OCI-LY7 (cell line): ENCODE results near the gene VSX1. TPM values are rescaled to one million over a fixed set of nuclear protein-coding genes. Genes with fewer than 3 reads are reported as not detected.
A peak's percentile ranks its signal among the peaks of the same experiment; 100 is the strongest.

ENCODE experiments used
- BruUV-seq: library from RNA; stranded (reverse); fragments of 400-500 nt; replicated peaks from 2 replicates; lab custom pipeline; 2021; lab: Mats Ljungman, UMichigan
- CTCF ChIA-PET: fragments of 300-600 bp; sonication (Branson Sonifier 250); formaldehyde crosslinking; loops from one replicate; lab custom pipeline; 2022; ENCODE audit warnings: antibody characterized with exemption; ENCODE audit not compliant: unreplicated experiment; lab: Charles Lee
- POLR2A ChIA-PET: fragments of 300-600 bp; sonication (Branson Sonifier 250); formaldehyde crosslinking; loops from one replicate; lab custom pipeline; 2022; ENCODE audit warnings: antibody characterized with exemption; lab: Charles Lee
- DNase-seq: peaks from one replicate; pipeline ENCODE4 v3.0.0-alpha.2; 2015; ENCODE audit warnings: low spot score
- H2AFZ ChIP-seq: fragments of 200-600 bp; sonication (generic), shearing (Covaris generic); 2 replicates; pipeline ENCODE4 v1.6.1; 2014; ENCODE audit warnings: mild to moderate bottlenecking, antibody characterized with exemption, low read length, moderate library complexity
- H3K27ac ChIP-seq: fragments of 200-600 bp; sonication (generic); 2 replicates; pipeline ENCODE4 v1.5.1; 2014; ENCODE audit warnings: mixed run types, low read depth, mild to moderate bottlenecking, moderate library complexity, low read length, inconsistent platforms; ENCODE audit not compliant: poor library complexity, severe bottlenecking
- H3K36me3 ChIP-seq: fragments of 200-600 bp; sonication (generic); 2 replicates; pipeline ENCODE4 v1.6.1; 2014; ENCODE audit warnings: mild to moderate bottlenecking, antibody characterized with exemption, low read length, moderate library complexity, mixed read lengths; ENCODE audit not compliant: insufficient read depth
- H3K4me1 ChIP-seq: fragments of 200-600 bp; sonication (generic); 2 replicates; pipeline ENCODE4 v1.5.1; 2014; ENCODE audit warnings: mild to moderate bottlenecking, low read length; ENCODE audit not compliant: insufficient read depth, poor library complexity, severe bottlenecking
- H3K4me2 ChIP-seq: fragments of 200-600 bp; sonication (generic); 2 replicates; pipeline ENCODE4 v1.6.1; 2014; ENCODE audit warnings: mild to moderate bottlenecking, low read length
- H3K4me3 ChIP-seq: fragments of 200-600 bp; sonication (generic); 2 replicates; pipeline ENCODE4 v1.5.1; 2014; ENCODE audit warnings: mild to moderate bottlenecking, low read depth, low read length; ENCODE audit not compliant: poor library complexity, severe bottlenecking
- H3K79me2 ChIP-seq: fragments of 200-600 bp; sonication (generic); 2 replicates; pipeline ENCODE4 v1.6.1; 2016; ENCODE audit warnings: low read depth, mild to moderate bottlenecking, low read length, moderate library complexity, mixed read lengths; ENCODE audit not compliant: insufficient read depth
- H3K9me2 ChIP-seq: fragments of 200-600 bp; sonication (generic); 2 replicates; pipeline ENCODE4 v1.6.1; 2016; ENCODE audit warnings: mild to moderate bottlenecking, low read length, mixed read lengths; ENCODE audit not compliant: insufficient read depth
- H3K9me3 ChIP-seq: fragments of 200-600 bp; sonication (generic); 2 replicates; pipeline ENCODE4 v1.6.1; 2014; ENCODE audit warnings: mild to moderate bottlenecking, mixed run types, low read length, mixed read lengths
- H4K20me1 ChIP-seq: fragments of 200-600 bp; sonication (generic); 2 replicates; pipeline ENCODE4 v1.6.1; 2014; ENCODE audit warnings: mild to moderate bottlenecking, antibody characterized with exemption, low read length, moderate library complexity, mixed read lengths; ENCODE audit not compliant: insufficient read depth
- CTCF ChIP-seq: fragments of 200-600 bp; sonication (generic); conservative IDR thresholded peaks from 2 replicates; pipeline ENCODE4 v1.5.1; 2014; ENCODE audit warnings: mild to moderate bottlenecking, antibody characterized with exemption, low read length, moderate library complexity, mixed read lengths
- EZH2phosphoT487 ChIP-seq: fragments of 200-600 bp; sonication (generic); IDR thresholded peaks from 2 replicates; pipeline ENCODE4 v1.6.1; 2018; ENCODE audit warnings: low read depth, borderline replicate concordance, mild to moderate bottlenecking, mixed run types, antibody characterized with exemption, low read length, moderate library complexity, mixed read lengths
- intact Hi-C: fragments of 100-400 bp; cut with micrococcal nuclease; formaldehyde crosslinking; loops from one replicate; pipeline ENCODE4 v1.10.0; 2022; ENCODE audit not compliant: unreplicated experiment
- total RNA-seq, 2 experiments: library from RNA; depleted of rRNA in 1 of 2; stranded (reverse); fragments of >200 nt in 1 of 2; shearing (Covaris generic) in 1 of 2; gene quantifications; 2 replicates each; pipeline ENCODE4 v1.2.3, GENCODE V29; 2014 to 2022

The VSX1 gene
- total RNA-seq, 2 experiments from 2014 or later, result not detected

- H3K4me1 ChIP-seq, result peaks cover 30% of the 10 kb centered on the region
- H3K9me3 ChIP-seq, result no peaks in the 10 kb centered on the region
- no peak overlapping the region for H2AFZ ChIP-seq
- no peaks in the 10 kb centered on the region for H4K20me1 ChIP-seq
- no peaks in the 10 kb centered on the region for H3K79me2 ChIP-seq
- DNase-seq, result no peak
- H3K27ac ChIP-seq, result no peak overlapping the region
- no peaks in the 10 kb centered on the region for H3K9me2 ChIP-seq
- intact Hi-C loops, result no loop called here
- peak overlapping the region; percentile 61; the same call in 1 of the 2 replicates for H3K4me2 ChIP-seq
- no peaks in the 10 kb centered on the region for H3K36me3 ChIP-seq
- H3K4me3 ChIP-seq, result no peak overlapping the region
- no peak for TF ChIP-seq EZH2phosphoT487
- no peak for TF ChIP-seq CTCF
- BruUV-seq, result no TSS peak
- CTCF ChIA-PET, result no interaction called here
- POLR2A ChIA-PET, result no interaction called here
Observed at GRCh38 chr20:25041813-25042530, 40.0 kb downstream of the VSX1 start.

DNA sequence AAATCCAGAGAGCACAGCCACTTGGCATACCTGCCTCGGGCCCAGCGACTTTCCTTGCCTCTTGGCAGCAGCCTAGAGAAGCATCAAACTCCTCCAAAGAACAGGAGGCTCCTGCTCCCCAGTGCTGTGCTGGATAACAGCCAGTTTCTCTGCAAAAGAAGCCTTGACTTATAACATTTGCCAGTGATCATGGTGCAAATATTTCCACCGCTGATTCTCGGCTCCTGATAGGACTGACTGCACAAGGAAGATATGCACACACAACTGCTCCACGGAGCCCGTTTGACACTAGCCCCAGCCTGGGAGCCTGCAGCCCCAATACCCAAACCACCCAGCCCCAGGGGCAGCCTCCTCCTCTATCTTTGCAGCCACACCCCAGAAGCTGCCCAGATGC lies 41.5 kb downstream of the VSX1 start:
- Histone ChIP-seq H3K4me2 (no peak overlapping the region), H3K9me2 (no peaks in the 10 kb centered on the region), H3K4me3 (no peak overlapping the region), H4K20me1 (no peaks in the 10 kb centered on the region), H3K4me1 (peaks cover 45% of the 10 kb centered on the region), H3K9me3 (no peaks in the 10 kb centered on the region), H2AFZ (no peak overlapping the region), H3K27ac (no peak overlapping the region), H3K36me3 (no peaks in the 10 kb centered on the region), H3K79me2 (no peaks in the 10 kb centered on the region)
- ChIA-PET CTCF (no interaction called here), POLR2A (no interaction called here)
- TF ChIP-seq CTCF, result no peak
- no peak for TF ChIP-seq EZH2phosphoT487
- no peak for DNase-seq
- intact Hi-C loops, result no loop called here
- no TSS peak for BruUV-seq
